GM23338 (cell line): ENCODE results near the gene MAN2B2.
A peak's percentile ranks its signal among the peaks of the same experiment; 100 is the strongest.

Experiments
- CTCF ChIP-seq, 2 experiments: fragments of 200-600 bp in 1 of 2; sonication (generic) in 1 of 2; conservative IDR thresholded peaks; 2 replicates each; pipeline versions ENCODE4 v1.5.1 to v1.6.1; 2016 to 2017; ENCODE audit warnings: antibody characterized with exemption in 2 of 2, low read depth in 2 of 2, mild to moderate bottlenecking in 2 of 2, moderate library complexity in 1 of 2
- ETS1 ChIP-seq: IDR thresholded peaks from 2 replicates; pipeline ENCODE4 v1.6.1; 2016; ENCODE audit warnings: antibody characterized with exemption
- EZH2 ChIP-seq: fragments of 200-600 bp; sonication (generic); IDR thresholded peaks from one replicate; pipeline ENCODE4 v1.8.0; 2017; ENCODE audit warnings: antibody characterized with exemption, mild to moderate bottlenecking, low read depth; ENCODE audit not compliant: unreplicated experiment
- EZH2phosphoT487 ChIP-seq: fragments of 200-600 bp; sonication (generic); IDR thresholded peaks from one replicate; pipeline ENCODE4 v1.8.1; 2018; ENCODE audit warnings: antibody characterized with exemption; ENCODE audit not compliant: unreplicated experiment
- POLR2AphosphoS5 ChIP-seq: IDR thresholded peaks from 2 replicates; pipeline ENCODE4 v1.6.1; 2016; ENCODE audit warnings: antibody characterized with exemption, low read depth
- REST ChIP-seq: IDR thresholded peaks from one replicate; pipeline ENCODE4 v1.6.1; 2018; ENCODE audit warnings: antibody characterized with exemption; ENCODE audit not compliant: unreplicated experiment
- ZNF331 ChIP-seq: fragments of 250-450 bp; sonication (Bioruptor Pico); IDR thresholded peaks from 2 replicates; pipeline ENCODE4 v1.5.0; 2020; ENCODE audit warnings: low read depth, mild to moderate bottlenecking, moderate library complexity

- TF ChIP-seq CTCF (conservative IDR thresholded peaks at IDR 0.05; ENCODE audit: low read depth in 2 of 2) = peak; percentile 33 to 70; a peak in 3 of 4 replicates
- TF ChIP-seq EZH2 = no peak
- TF ChIP-seq REST = no peak
- TF ChIP-seq POLR2AphosphoS5 = no peak
- TF ChIP-seq EZH2phosphoT487 = no peak
- no peak for TF ChIP-seq ETS1
- TF ChIP-seq ZNF331 (CRISPR knock-in tag) = no peak
These were observed 33.9 kb downstream of the MAN2B2 start for GRCh38 chr4:6608758-6609414.
